ENCODE data around the gene PTPN7. TPM values are rescaled to one million over a fixed set of nuclear protein-coding genes. Genes with fewer than 3 reads are reported as not detected.

The PTPN7 gene
- total RNA-seq, 3 donors from 2014 or later: 304 to 352 (median 331) TPM

GRCh38 chr1:202129453-202130296 lies 30.7 kb downstream of the PTPN7 start:
- H3K4me3 Mint-ChIP-seq: no peak overlapping the region
- peaks cover 2% of the 10 kb centered on the region for H3K4me1 Mint-ChIP-seq (ENCODE audit: low read depth)
- H3K36me3 Mint-ChIP-seq (ENCODE audit: insufficient read depth): peaks cover 4% of the 10 kb centered on the region
- no peaks in the 10 kb centered on the region for H3K9me3 Mint-ChIP-seq
- peaks cover 7% of the 10 kb centered on the region for H3K27me3 Mint-ChIP-seq (ENCODE audit: low read depth)
- DNase-seq: no peak
- no peak for ATAC-seq

GRCh38 chr1:202127836-202128622 lies 32.4 kb downstream of the PTPN7 start:
- H3K27me3 Mint-ChIP-seq (ENCODE audit: low read depth): peaks cover 9% of the 10 kb centered on the region
- no peaks in the 10 kb centered on the region for H3K9me3 Mint-ChIP-seq
- H3K36me3 Mint-ChIP-seq (ENCODE audit: insufficient read depth): peaks cover 2% of the 10 kb centered on the region
- ATAC-seq: no peak
- no peak overlapping the region for H3K4me3 Mint-ChIP-seq
- H3K4me1 Mint-ChIP-seq (ENCODE audit: low read depth): peaks cover 2% of the 10 kb centered on the region
- DNase-seq: no peak

- Mint-ChIP-seq H3K4me1 (ENCODE audit: low read depth) (peaks cover 2% of the 10 kb centered on the region), H3K4me3 (no peak overlapping the region), H3K27me3 (ENCODE audit: low read depth) (peaks cover 9% of the 10 kb centered on the region), H3K9me3 (no peaks in the 10 kb centered on the region), H3K36me3 (ENCODE audit: insufficient read depth) (no peaks in the 10 kb centered on the region)
- ATAC-seq (no peak), DNase-seq (no peak)
Observed at GRCh38 chr1:202127061-202127460, 33.3 kb downstream of the PTPN7 start.

GRCh38 chr1:202126426-202126825 lies 34.0 kb downstream of the PTPN7 start:
- Mint-ChIP-seq H3K4me3 (no peak overlapping the region), H3K4me1 (ENCODE audit: low read depth) (no peaks in the 10 kb centered on the region), H3K9me3 (no peaks in the 10 kb centered on the region), H3K27me3 (ENCODE audit: low read depth) (peaks cover 9% of the 10 kb centered on the region), H3K36me3 (ENCODE audit: insufficient read depth) (no peaks in the 10 kb centered on the region)
- DNase-seq: no peak
- no peak for ATAC-seq

- DNase-seq (no peak), ATAC-seq (no peak)
- Mint-ChIP-seq H3K36me3 (ENCODE audit: insufficient read depth) (no peaks in the 10 kb centered on the region), H3K27me3 (ENCODE audit: low read depth) (peaks cover 9% of the 10 kb centered on the region), H3K4me1 (ENCODE audit: low read depth) (no peaks in the 10 kb centered on the region), H3K4me3 (no peak overlapping the region), H3K9me3 (no peaks in the 10 kb centered on the region)
Observed at GRCh38 chr1:202125611-202126010, 34.8 kb downstream of the PTPN7 start.

GRCh38 chr1:202124142-202124541 lies 36.3 kb downstream of the PTPN7 start:
- Mint-ChIP-seq H3K4me3 (no peak overlapping the region), H3K4me1 (ENCODE audit: low read depth) (no peaks in the 10 kb centered on the region), H3K9me3 (no peaks in the 10 kb centered on the region), H3K27me3 (ENCODE audit: low read depth) (peaks cover 9% of the 10 kb centered on the region), H3K36me3 (ENCODE audit: insufficient read depth) (no peaks in the 10 kb centered on the region)
- no peak for DNase-seq
- no peak for ATAC-seq

GRCh38 chr1:202123336-202123813 lies 37.0 kb downstream of the PTPN7 start:
- Mint-ChIP-seq H3K4me3 (no peak overlapping the region), H3K4me1 (ENCODE audit: low read depth) (no peaks in the 10 kb centered on the region), H3K9me3 (no peaks in the 10 kb centered on the region), H3K36me3 (ENCODE audit: insufficient read depth) (no peaks in the 10 kb centered on the region), H3K27me3 (ENCODE audit: low read depth) (peaks cover 9% of the 10 kb centered on the region)
- ATAC-seq: no peak
- no peak for DNase-seq

GRCh38 chr1:202122639-202123335 lies 37.6 kb downstream of the PTPN7 start, which contains the start of gene GPR37L1:
Gene GPR37L1 (plus strand): TSS chr1:202122917. CDS start chr1:202122964, 47 bp downstream.
- no peak for ATAC-seq
- Mint-ChIP-seq H3K9me3 (no peaks in the 10 kb centered on the region), H3K4me1 (ENCODE audit: low read depth) (no peaks in the 10 kb centered on the region), H3K27me3 (ENCODE audit: low read depth) (peaks cover 9% of the 10 kb centered on the region), H3K36me3 (ENCODE audit: insufficient read depth) (no peaks in the 10 kb centered on the region), H3K4me3 (no peak within 1 kb of the TSS)
- DNase-seq: no peak

- Mint-ChIP-seq H3K4me3 (no peak overlapping the region), H3K27me3 (ENCODE audit: low read depth) (peaks cover 7% of the 10 kb centered on the region), H3K9me3 (no peaks in the 10 kb centered on the region), H3K36me3 (ENCODE audit: insufficient read depth) (no peaks in the 10 kb centered on the region), H3K4me1 (ENCODE audit: low read depth) (no peaks in the 10 kb centered on the region)
- DNase-seq (no peak), ATAC-seq (no peak)
Observed at GRCh38 chr1:202121006-202121405, 39.4 kb downstream of the PTPN7 start.

GRCh38 chr1:202117898-202118371 lies 42.5 kb downstream of the PTPN7 start:
- Mint-ChIP-seq H3K4me1 (ENCODE audit: low read depth) (no peaks in the 10 kb centered on the region), H3K27me3 (ENCODE audit: low read depth) (no peaks in the 10 kb centered on the region), H3K4me3 (no peak overlapping the region), H3K36me3 (ENCODE audit: insufficient read depth) (no peaks in the 10 kb centered on the region), H3K9me3 (no peaks in the 10 kb centered on the region)
- DNase-seq: no peak
- no peak for ATAC-seq

GRCh38 chr1:202116287-202116686 lies 44.1 kb downstream of the PTPN7 start:
- no peaks in the 10 kb centered on the region for H3K9me3 Mint-ChIP-seq
- no peak overlapping the region for H3K4me3 Mint-ChIP-seq
- H3K4me1 Mint-ChIP-seq (ENCODE audit: low read depth): no peaks in the 10 kb centered on the region

GRCh38 chr1:202113690-202114300 lies 46.6 kb downstream of the PTPN7 start:
- H3K36me3 Mint-ChIP-seq (ENCODE audit: insufficient read depth): no peaks in the 10 kb centered on the region
- DNase-seq: no peak

More at GRCh38 chr1:202116287-202116686, 44.1 kb downstream of the PTPN7 start:
- ATAC-seq (no peak), DNase-seq (no peak)
- H3K36me3 Mint-ChIP-seq (ENCODE audit: insufficient read depth): no peaks in the 10 kb centered on the region
- H3K27me3 Mint-ChIP-seq (ENCODE audit: low read depth): no peaks in the 10 kb centered on the region

GRCh38 chr1:202112859-202113689 lies 47.3 kb downstream of the PTPN7 start:
- ATAC-seq (no peak), DNase-seq (no peak)
- no peak overlapping the region for H3K4me3 Mint-ChIP-seq
- no peaks in the 10 kb centered on the region for H3K27me3 Mint-ChIP-seq (ENCODE audit: low read depth)
- no peaks in the 10 kb centered on the region for H3K4me1 Mint-ChIP-seq (ENCODE audit: low read depth)
- no peaks in the 10 kb centered on the region for H3K9me3 Mint-ChIP-seq
- no peaks in the 10 kb centered on the region for H3K36me3 Mint-ChIP-seq (ENCODE audit: insufficient read depth)

More at GRCh38 chr1:202113690-202114300, 46.6 kb downstream of the PTPN7 start:
- Mint-ChIP-seq H3K9me3 (no peaks in the 10 kb centered on the region), H3K4me1 (ENCODE audit: low read depth) (no peaks in the 10 kb centered on the region), H3K4me3 (no peak overlapping the region), H3K27me3 (ENCODE audit: low read depth) (no peaks in the 10 kb centered on the region)
- no peak for ATAC-seq

All from activated T-cell treated with anti-CD3 and anti-CD28 coated beads, Interleukin-2, amount 50 U/mL, for 4 hours (primary cell).